Dendritic cell treated with granulocyte-macrophage colony-stimulating factor and Interleukin-4, amounts not matched to agents 40 ng/mL and 50 ng/mL, for 4 days (primary cell): ENCODE data around the gene ADAM12.
A peak's percentile ranks its signal among the peaks of the same experiment; 100 is the strongest.
"Not testable (repeated sequence)": the region's sequence is repeated elsewhere in the genome, so short reads cannot be mapped to it uniquely, and the experiment has no call there.

ENCODE experiments used
- H3K27ac Mint-ChIP-seq: one replicate; pipeline ENCODE4 v1.8.0; 2022; ENCODE audit warnings: mild to moderate bottlenecking, mixed read lengths
- H3K27me3 Mint-ChIP-seq: one replicate; pipeline ENCODE4 v1.8.0; 2022; ENCODE audit warnings: mild to moderate bottlenecking, mixed read lengths
- H3K36me3 Mint-ChIP-seq: one replicate; pipeline ENCODE4 v1.8.0; 2022; ENCODE audit warnings: low read depth, mixed read lengths
- H3K4me1 Mint-ChIP-seq: one replicate; pipeline ENCODE4 v1.8.0; 2022; ENCODE audit warnings: low read depth, mixed read lengths
- H3K4me3 Mint-ChIP-seq: one replicate; pipeline ENCODE4 v1.8.0; 2022; ENCODE audit warnings: mild to moderate bottlenecking, moderate library complexity, mixed read lengths
- H3K9me3 Mint-ChIP-seq: one replicate; pipeline ENCODE4 v1.8.0; 2022; ENCODE audit warnings: mixed read lengths
- intact Hi-C: fragments of 100-400 bp; cut with micrococcal nuclease; formaldehyde crosslinking; loops from one replicate; pipeline ENCODE4 v1.15.0; 2022

ADAM12 gene

GRCh38 chr10:126049759-126050700 lies 338.2 kb downstream of the ADAM12 start:
- H3K27me3 Mint-ChIP-seq = peaks cover 12% of the 10 kb centered on the region
- no peaks in the 10 kb centered on the region for H3K9me3 Mint-ChIP-seq
- H3K36me3 Mint-ChIP-seq = no peaks in the 10 kb centered on the region
- no peak overlapping the region for H3K4me3 Mint-ChIP-seq
- intact Hi-C loops = no loop called here
- H3K27ac Mint-ChIP-seq = peak overlapping the region; percentile 77
- H3K4me1 Mint-ChIP-seq = peaks cover 60% of the 10 kb centered on the region

GRCh38 chr10:126047749-126048148 lies 340.5 kb downstream of the ADAM12 start:
- H3K9me3 Mint-ChIP-seq, H3K36me3 Mint-ChIP-seq, H3K27me3 Mint-ChIP-seq, H3K4me3 Mint-ChIP-seq, intact Hi-C loops: not testable (repeated sequence)
- H3K27ac Mint-ChIP-seq = peak overlapping the region; percentile 77
- peaks cover 56% of the 10 kb centered on the region for H3K4me1 Mint-ChIP-seq

- H3K27me3 Mint-ChIP-seq = peaks cover 9% of the 10 kb centered on the region
- H3K9me3 Mint-ChIP-seq = no peaks in the 10 kb centered on the region
- no peaks in the 10 kb centered on the region for H3K36me3 Mint-ChIP-seq
- H3K4me1 Mint-ChIP-seq = peaks cover 56% of the 10 kb centered on the region
- H3K4me3 Mint-ChIP-seq = no peak overlapping the region
- H3K27ac Mint-ChIP-seq = no peak overlapping the region
- intact Hi-C loops = no loop called here
These were observed 341.4 kb downstream of the ADAM12 start for GRCh38 chr10:126046831-126047230.

GRCh38 chr10:126045861-126046260 lies 342.4 kb downstream of the ADAM12 start:
- no peaks in the 10 kb centered on the region for H3K36me3 Mint-ChIP-seq
- no peaks in the 10 kb centered on the region for H3K9me3 Mint-ChIP-seq
- intact Hi-C loops = no loop called here
- H3K4me1 Mint-ChIP-seq = peaks cover 56% of the 10 kb centered on the region
- no peak overlapping the region for H3K4me3 Mint-ChIP-seq
- H3K27ac Mint-ChIP-seq = no peak overlapping the region
- H3K27me3 Mint-ChIP-seq = peaks cover under 1% of the 10 kb centered on the region

GRCh38 chr10:126043389-126043788 lies 344.9 kb downstream of the ADAM12 start:
- peak overlapping the region; percentile 69 for H3K27ac Mint-ChIP-seq
- intact Hi-C loops = loop anchor here (2.0 kb wide), 1 partner anchor 67 kb away; no protein-coding TSS in a partner anchor
- peaks cover 48% of the 10 kb centered on the region for H3K4me1 Mint-ChIP-seq
- H3K36me3 Mint-ChIP-seq = no peaks in the 10 kb centered on the region
- H3K27me3 Mint-ChIP-seq = no peaks in the 10 kb centered on the region
- H3K9me3 Mint-ChIP-seq = no peaks in the 10 kb centered on the region
- H3K4me3 Mint-ChIP-seq = no peak overlapping the region

- Mint-ChIP-seq H3K36me3 (no peaks in the 10 kb centered on the region), H3K9me3 (no peaks in the 10 kb centered on the region), H3K27me3 (no peaks in the 10 kb centered on the region), H3K27ac (peak overlapping the region; percentile 96), H3K4me1 (peaks cover 43% of the 10 kb centered on the region), H3K4me3 (no peak overlapping the region)
- intact Hi-C loops = loop anchor here (2.0 kb wide), 1 partner anchor 68 kb away; no protein-coding TSS in a partner anchor
These were observed 345.4 kb downstream of the ADAM12 start for GRCh38 chr10:126042906-126043305.

- H3K27ac Mint-ChIP-seq = peak overlapping the region; percentile 96
- peaks cover 44% of the 10 kb centered on the region for H3K4me1 Mint-ChIP-seq
- intact Hi-C loops = loop anchor here (2.0 kb wide), 1 partner anchor 68 kb away; no protein-coding TSS in a partner anchor
- peak overlapping the region; percentile 51 for H3K4me3 Mint-ChIP-seq
- no peaks in the 10 kb centered on the region for H3K9me3 Mint-ChIP-seq
- H3K27me3 Mint-ChIP-seq = no peaks in the 10 kb centered on the region
- H3K36me3 Mint-ChIP-seq = no peaks in the 10 kb centered on the region
These were observed 345.9 kb downstream of the ADAM12 start for GRCh38 chr10:126042354-126042753.

- Mint-ChIP-seq H3K36me3 (no peaks in the 10 kb centered on the region), H3K27ac (peak overlapping the region; percentile 96), H3K4me1 (peaks cover 49% of the 10 kb centered on the region), H3K27me3 (no peaks in the 10 kb centered on the region), H3K9me3 (no peaks in the 10 kb centered on the region), H3K4me3 (peak overlapping the region; percentile 51)
- intact Hi-C loops = loop anchor here (2.0 kb wide), 1 partner anchor 69 kb away; no protein-coding TSS in a partner anchor
These were observed 346.5 kb downstream of the ADAM12 start for GRCh38 chr10:126041804-126042231.

GRCh38 chr10:126041117-126041516 lies 347.2 kb downstream of the ADAM12 start:
- Mint-ChIP-seq H3K4me3 (no peak overlapping the region), H3K27me3 (no peaks in the 10 kb centered on the region), H3K27ac (peak overlapping the region; percentile 96), H3K4me1 (peaks cover 56% of the 10 kb centered on the region), H3K36me3 (no peaks in the 10 kb centered on the region), H3K9me3 (no peaks in the 10 kb centered on the region)
- intact Hi-C loops = no loop called here

GRCh38 chr10:126037946-126038345 lies 350.3 kb downstream of the ADAM12 start:
- peaks cover 7% of the 10 kb centered on the region for H3K36me3 Mint-ChIP-seq
- intact Hi-C loops = no loop called here
- H3K4me1 Mint-ChIP-seq = peaks cover 55% of the 10 kb centered on the region
- no peaks in the 10 kb centered on the region for H3K27me3 Mint-ChIP-seq
- H3K27ac Mint-ChIP-seq = peak overlapping the region; percentile 53
- peaks cover 9% of the 10 kb centered on the region for H3K9me3 Mint-ChIP-seq
- H3K4me3 Mint-ChIP-seq = no peak overlapping the region

- Mint-ChIP-seq H3K27ac (peak overlapping the region; percentile 53), H3K36me3 (peaks cover 7% of the 10 kb centered on the region), H3K27me3 (no peaks in the 10 kb centered on the region), H3K9me3 (peaks cover 9% of the 10 kb centered on the region), H3K4me1 (peaks cover 44% of the 10 kb centered on the region), H3K4me3 (no peak overlapping the region)
- intact Hi-C loops = no loop called here
These were observed 351.8 kb downstream of the ADAM12 start for GRCh38 chr10:126036515-126036914.

- H3K27me3 Mint-ChIP-seq = no peaks in the 10 kb centered on the region
- no peak overlapping the region for H3K27ac Mint-ChIP-seq
- peaks cover 12% of the 10 kb centered on the region for H3K9me3 Mint-ChIP-seq
- H3K36me3 Mint-ChIP-seq = peaks cover 7% of the 10 kb centered on the region
- peaks cover 27% of the 10 kb centered on the region for H3K4me1 Mint-ChIP-seq
- no peak overlapping the region for H3K4me3 Mint-ChIP-seq
- intact Hi-C loops = no loop called here
These were observed 353.7 kb downstream of the ADAM12 start for GRCh38 chr10:126034586-126034985.

GRCh38 chr10:126029999-126030398 lies 358.3 kb downstream of the ADAM12 start:
- peaks cover 36% of the 10 kb centered on the region for H3K9me3 Mint-ChIP-seq
- intact Hi-C loops = no loop called here

GRCh38 chr10:126027692-126028091 lies 360.6 kb downstream of the ADAM12 start:
- Mint-ChIP-seq H3K27ac (peak overlapping the region; percentile 33), H3K27me3 (peaks cover 10% of the 10 kb centered on the region), H3K9me3 (peaks cover 27% of the 10 kb centered on the region), H3K4me1 (peaks cover 18% of the 10 kb centered on the region), H3K4me3 (no peak overlapping the region), H3K36me3 (peaks cover 5% of the 10 kb centered on the region)
- intact Hi-C loops = no loop called here

More at GRCh38 chr10:126029999-126030398, 358.3 kb downstream of the ADAM12 start:
- Mint-ChIP-seq H3K36me3 (peaks cover 12% of the 10 kb centered on the region), H3K27ac (no peak overlapping the region), H3K4me1 (peaks cover 13% of the 10 kb centered on the region), H3K27me3 (peaks cover 4% of the 10 kb centered on the region), H3K4me3 (no peak overlapping the region)
